GM23248 (cell line): ENCODE measurements around the gene FN3KRP.

Experiments
- EZH2 ChIP-seq: fragments of 200-600 bp; sonication (generic); IDR thresholded peaks from 2 replicates; pipeline ENCODE4 v1.6.1; 2018; ENCODE audit warnings: antibody characterized with exemption, mild to moderate bottlenecking; ENCODE audit not compliant: insufficient read depth, poor library complexity, severe bottlenecking
- EZH2phosphoT487 ChIP-seq: fragments of 200-600 bp; sonication (generic); IDR thresholded peaks from 2 replicates; pipeline ENCODE4 v1.6.1; 2018; ENCODE audit warnings: antibody characterized with exemption, moderate library complexity, mild to moderate bottlenecking, low read depth; ENCODE audit not compliant: insufficient read depth

DNA sequence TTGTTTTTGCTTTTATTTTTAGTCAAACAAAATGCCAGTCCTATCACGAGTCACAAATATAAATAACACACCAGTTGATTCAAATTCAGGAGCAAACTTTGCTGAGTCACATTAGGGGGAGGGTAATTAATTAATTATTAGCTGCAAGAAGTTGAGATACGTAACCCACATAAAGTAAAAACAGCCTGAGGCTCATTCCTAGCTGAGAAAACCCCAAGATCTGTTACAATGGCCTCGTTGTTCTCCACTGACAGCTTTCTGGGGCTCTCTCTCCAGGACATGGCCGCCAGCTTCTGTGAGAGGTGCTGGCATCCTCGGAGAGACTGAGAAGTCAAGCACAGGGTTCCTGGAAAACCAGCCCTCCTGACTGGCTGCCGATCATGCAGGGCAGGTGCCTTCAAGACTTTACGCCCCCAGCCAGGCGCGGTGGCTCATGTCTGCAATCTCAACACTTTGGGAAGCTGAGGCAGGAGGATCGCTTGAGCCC lies 29.1 kb upstream of the FN3KRP start:
- TF ChIP-seq EZH2: no peak
- no peak for TF ChIP-seq EZH2phosphoT487
